Fibroblast of lung (primary cell): ENCODE results near the gene WDR20. TPM values are rescaled to one million over a fixed set of nuclear protein-coding genes. Genes with fewer than 3 reads are reported as not detected.

Experiments
- DNase-seq, 2 donors: peaks; one replicate each; pipeline versions ENCODE4 v3.0.0 to v3.0.0-alpha.2; 2010; ENCODE audit warnings: low read depth in 2 of 2
- H2AFZ ChIP-seq: 2 replicates; pipeline ENCODE4 v1.5.1; 2012; ENCODE audit warnings: low read length, control low read depth, inconsistent platforms
- H3K27ac ChIP-seq: 2 replicates; pipeline ENCODE4 v1.5.1; 2011; ENCODE audit warnings: low read length, control low read depth; ENCODE audit not compliant: insufficient read depth
- H3K27me3 ChIP-seq: 2 replicates; pipeline ENCODE4 v1.5.1; 2011; ENCODE audit warnings: mild to moderate bottlenecking, low read length; ENCODE audit not compliant: control insufficient read depth, insufficient read depth
- H3K36me3 ChIP-seq: 2 replicates; pipeline ENCODE4 v1.5.1; 2011; ENCODE audit warnings: low read length; ENCODE audit not compliant: control insufficient read depth, insufficient read depth
- H3K4me1 ChIP-seq: 2 replicates; pipeline ENCODE4 v1.5.1; 2011; ENCODE audit warnings: low read length; ENCODE audit not compliant: control insufficient read depth, insufficient read depth; ENCODE audit errors: extremely low read depth
- H3K4me2 ChIP-seq: 2 replicates; pipeline ENCODE4 v1.5.1; 2011; ENCODE audit warnings: low read length, control low read depth; ENCODE audit not compliant: insufficient read depth; ENCODE audit errors: extremely low read depth
- H3K4me3 ChIP-seq, 4 experiments: fragments of 200-600 bp in 1 of 4; sonication (generic) in 1 of 4; replicated peaks in 1 of 4; 2 replicates each; pipeline ENCODE4 v1.5.1; 2011 to 2016; ENCODE audit warnings: low read length in 4 of 4, low read depth in 3 of 4, mild to moderate bottlenecking in 3 of 4, control low read depth in 2 of 4, inconsistent platforms in 1 of 4, mixed read lengths in 1 of 4; ENCODE audit not compliant: insufficient read depth in 1 of 4; ENCODE audit errors: control extremely low read depth in 1 of 4
- H3K79me2 ChIP-seq: 2 replicates; pipeline ENCODE4 v1.5.1; 2012; ENCODE audit warnings: mild to moderate bottlenecking, low read length, inconsistent platforms; ENCODE audit not compliant: control insufficient read depth, insufficient read depth
- H3K9ac ChIP-seq: 2 replicates; pipeline ENCODE4 v1.5.1; 2011; ENCODE audit warnings: mild to moderate bottlenecking, low read length, control low read depth; ENCODE audit not compliant: insufficient read depth
- H3K9me3 ChIP-seq: 2 replicates; pipeline ENCODE4 v1.5.1; 2012; ENCODE audit warnings: low read depth, low read length; ENCODE audit not compliant: control insufficient read depth, insufficient read depth
- H4K20me1 ChIP-seq: 2 replicates; pipeline ENCODE4 v1.5.1; 2011; ENCODE audit warnings: low read length; ENCODE audit not compliant: control insufficient read depth, insufficient read depth; ENCODE audit errors: extremely low read depth
- CTCF ChIP-seq, 2 donors: IDR thresholded peaks in 1 of 2; conservative IDR thresholded peaks in 1 of 2; 1 replicate in 1 of 2; 2 replicates in 1 of 2; pipeline ENCODE4 v1.5.1; 2011 to 2012; ENCODE audit warnings: low read length in 2 of 2, control low read depth in 1 of 2, inconsistent platforms in 1 of 2, low read depth in 1 of 2, mild to moderate bottlenecking in 1 of 2
- EZH2 ChIP-seq: IDR thresholded peaks from 2 replicates; pipeline ENCODE4 v1.5.1; 2012; ENCODE audit warnings: low read length, control low read depth, mild to moderate bottlenecking; ENCODE audit errors: missing control alignments
- polyA plus RNA-seq, 2 donors: library from polyadenylated mRNA; depleted of rRNA in 1 of 2; stranded (reverse) in 1 of 2; unstranded in 1 of 2; fragments of >200 nt; gene quantifications; 2 replicates each; pipeline ENCODE4 v1.2.1, GENCODE V29; 2011 to 2012; ENCODE audit warnings: missing spikeins in 1 of 2
- total RNA-seq: library from RNA; depleted of rRNA; stranded (reverse); fragments of >200 nt; gene quantifications from 2 replicates; pipeline ENCODE4 v1.2.1, GENCODE V29; 2014

Gene WDR20
- total and polyA plus RNA-seq, 2 donors (not counting 1 experiment from before 2014, with no cell fraction given) = 17.2 to 17.8 TPM

- Histone ChIP-seq H3K9me3 (no peaks in the 10 kb centered on the region), H3K27ac (no peak overlapping the region), H4K20me1 (peaks cover 4% of the 10 kb centered on the region), H3K4me3 (no peak overlapping the region), H3K36me3 (no peaks in the 10 kb centered on the region), H3K27me3 (no peaks in the 10 kb centered on the region), H3K4me2 (no peak overlapping the region), H3K4me1 (peaks cover 10% of the 10 kb centered on the region), H2AFZ (no peak overlapping the region), H3K79me2 (peaks cover 16% of the 10 kb centered on the region), H3K9ac (no peak overlapping the region)
- no peak for DNase-seq
- TF ChIP-seq CTCF (conservative IDR thresholded peaks at IDR 0.05 in 1 of 2, IDR thresholded peaks at IDR 0.05 in 1 of 2; ENCODE audit: low read depth in 1 of 2, low read length in 2 of 2) (no peak), EZH2 (no peak)
Measured at GRCh38 chr14:102183886-102184285, 44.2 kb downstream of the WDR20 start.

- no peaks in the 10 kb centered on the region for H3K9me3 ChIP-seq
- peaks cover 10% of the 10 kb centered on the region for H3K4me1 ChIP-seq
- H3K4me3 ChIP-seq = no peak overlapping the region
- no peak overlapping the region for H2AFZ ChIP-seq
- no peak overlapping the region for H3K4me2 ChIP-seq
- H3K9ac ChIP-seq = no peak overlapping the region
- no peaks in the 10 kb centered on the region for H3K27me3 ChIP-seq
- H4K20me1 ChIP-seq = peaks cover 4% of the 10 kb centered on the region
- peaks cover 16% of the 10 kb centered on the region for H3K79me2 ChIP-seq
- TF ChIP-seq EZH2 = no peak
- TF ChIP-seq CTCF (conservative IDR thresholded peaks at IDR 0.05 in 1 of 2, IDR thresholded peaks at IDR 0.05 in 1 of 2; ENCODE audit: low read depth in 1 of 2, low read length in 2 of 2) = no peak
- no peak overlapping the region for H3K27ac ChIP-seq
- no peaks in the 10 kb centered on the region for H3K36me3 ChIP-seq
- peak in 1 of 2 donors; percentile 20 for DNase-seq
Measured at GRCh38 chr14:102184316-102185035, 44.8 kb downstream of the WDR20 start.

GRCh38 chr14:102185360-102185759 lies 45.7 kb downstream of the WDR20 start:
- Histone ChIP-seq H4K20me1 (peaks cover 4% of the 10 kb centered on the region), H2AFZ (no peak overlapping the region), H3K4me1 (peaks cover 10% of the 10 kb centered on the region), H3K9ac (no peak overlapping the region), H3K27me3 (no peaks in the 10 kb centered on the region), H3K4me3 (no peak overlapping the region), H3K9me3 (no peaks in the 10 kb centered on the region), H3K4me2 (no peak overlapping the region), H3K27ac (no peak overlapping the region), H3K79me2 (peaks cover 20% of the 10 kb centered on the region), H3K36me3 (no peaks in the 10 kb centered on the region)
- DNase-seq = no peak
- TF ChIP-seq EZH2 (no peak), CTCF (conservative IDR thresholded peaks at IDR 0.05 in 1 of 2, IDR thresholded peaks at IDR 0.05 in 1 of 2; ENCODE audit: low read depth in 1 of 2, low read length in 2 of 2) (no peak)
